HG02973 (cell line): Measurements from ENCODE around the gene CCT5.
A peak's percentile ranks its signal among the peaks of the same experiment; 100 is the strongest.

Experiments
- ATAC-seq: cut with Tn5 transposase; IDR thresholded peaks from one replicate; pipeline ENCODE4 v1.9.1; 2021; ENCODE audit warnings: moderate library complexity; ENCODE audit not compliant: unreplicated experiment

The CCT5 gene

GRCh38 chr5:10249948-10250805, at the start of gene CCT5:
CCT5 (plus strand) TSS chr5:10250280; CDS start chr5:10250341, 61 bp downstream.
- ATAC-seq: peak; percentile 70

DNA sequence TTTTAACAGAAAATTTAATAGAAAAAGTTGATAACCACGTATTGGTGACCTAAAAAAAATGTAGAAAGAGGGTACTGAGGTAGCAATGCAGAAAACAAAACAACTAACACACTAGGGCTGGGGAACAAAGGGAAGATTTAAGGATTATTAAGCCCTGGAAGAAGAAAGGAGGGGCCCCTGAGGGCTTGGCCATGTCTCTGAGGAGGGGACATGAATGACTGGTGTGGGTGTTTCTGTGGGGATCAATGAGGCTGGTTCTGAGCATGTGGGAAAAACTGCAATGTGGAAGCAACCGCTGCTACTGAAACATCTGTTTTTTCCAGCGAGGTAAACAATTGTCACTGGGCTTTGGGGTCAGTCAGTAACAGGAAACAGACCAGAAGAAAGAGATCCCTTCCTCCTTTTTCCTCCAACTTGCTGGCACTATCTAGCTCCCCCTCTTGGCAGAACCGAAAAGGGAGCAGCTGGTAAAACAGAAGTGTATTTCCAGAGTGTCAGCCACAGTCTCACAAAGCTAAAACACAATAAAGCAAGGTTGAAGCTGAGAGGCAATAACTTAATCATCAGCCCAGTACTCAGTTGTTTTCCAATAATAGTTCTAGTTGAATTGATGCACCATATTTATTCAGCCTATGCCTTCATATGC, 48.7 kb upstream of the CCT5 start:
- no peak for ATAC-seq

DNA sequence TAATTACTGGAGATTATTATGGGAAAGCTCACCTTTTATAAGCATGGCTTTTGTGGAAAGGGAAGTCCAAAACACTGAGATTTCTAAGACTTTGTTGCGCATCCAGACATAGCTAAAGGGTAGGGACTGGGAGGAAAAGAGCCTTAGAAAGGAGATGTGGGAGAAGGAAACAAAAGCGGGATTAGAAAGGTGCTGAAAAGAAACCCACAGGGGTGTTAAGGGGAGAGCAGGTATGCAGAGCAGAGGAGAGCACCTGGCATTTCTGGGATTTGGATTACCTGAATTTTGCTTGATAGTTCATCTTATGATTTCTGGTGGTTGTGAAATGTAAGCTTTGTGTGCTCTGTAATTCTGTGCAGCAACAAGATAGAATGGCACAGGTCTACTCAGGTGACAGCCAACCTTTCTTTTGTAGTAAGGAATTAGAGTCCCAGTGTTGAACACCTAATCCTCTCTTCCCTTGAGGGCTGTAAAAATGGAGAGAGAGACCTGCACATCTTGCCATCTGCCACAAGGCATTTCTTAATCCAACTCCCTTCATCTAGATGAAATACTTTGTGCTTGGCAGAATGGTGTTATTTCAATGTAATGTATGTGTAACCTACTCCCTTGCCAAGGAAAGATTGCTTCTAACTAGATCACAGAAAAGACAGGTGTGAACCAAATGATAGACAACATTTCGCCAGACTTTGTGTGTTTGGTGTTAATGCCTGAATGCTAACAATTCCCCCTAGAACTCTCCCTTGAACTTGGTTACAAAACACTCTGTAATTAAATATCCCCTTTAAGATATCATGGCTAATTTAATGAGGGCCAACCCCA, 47.8 kb upstream of the CCT5 start:
- ATAC-seq: no peak

- no peak for ATAC-seq
Measured at GRCh38 chr5:10209004-10209403, 41.1 kb upstream of the CCT5 start.

- no peak for ATAC-seq
Measured at GRCh38 chr5:10213316-10213715, 36.8 kb upstream of the CCT5 start.

- ATAC-seq: no peak
Measured at GRCh38 chr5:10214041-10214440, 36.0 kb upstream of the CCT5 start.

DNA sequence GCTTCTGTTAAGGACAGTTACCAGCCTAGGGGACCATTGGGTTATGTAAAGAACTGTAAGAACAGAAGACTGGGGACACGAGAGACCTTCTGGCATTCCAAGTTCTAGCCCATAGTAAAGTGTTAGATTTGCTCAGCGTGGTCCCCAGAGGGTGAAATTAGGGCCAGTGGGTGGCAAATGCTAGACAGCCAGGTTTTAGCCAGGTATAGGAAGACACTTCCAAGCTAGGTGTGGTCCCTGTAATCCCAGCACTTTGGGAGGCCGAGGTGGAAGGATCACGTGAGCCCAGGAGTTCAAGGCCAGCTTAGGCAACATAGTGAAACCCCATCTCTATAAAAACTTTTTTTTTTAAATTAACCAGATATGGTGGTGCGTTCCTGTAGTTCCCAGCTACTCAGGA, 34.7 kb upstream of the CCT5 start:
- no peak for ATAC-seq

GRCh38 chr5:10216107-10216506, 34.0 kb upstream of the CCT5 start:
- ATAC-seq: no peak

- ATAC-seq: no peak
Measured at GRCh38 chr5:10218658-10219057, 31.4 kb upstream of the CCT5 start.

DNA sequence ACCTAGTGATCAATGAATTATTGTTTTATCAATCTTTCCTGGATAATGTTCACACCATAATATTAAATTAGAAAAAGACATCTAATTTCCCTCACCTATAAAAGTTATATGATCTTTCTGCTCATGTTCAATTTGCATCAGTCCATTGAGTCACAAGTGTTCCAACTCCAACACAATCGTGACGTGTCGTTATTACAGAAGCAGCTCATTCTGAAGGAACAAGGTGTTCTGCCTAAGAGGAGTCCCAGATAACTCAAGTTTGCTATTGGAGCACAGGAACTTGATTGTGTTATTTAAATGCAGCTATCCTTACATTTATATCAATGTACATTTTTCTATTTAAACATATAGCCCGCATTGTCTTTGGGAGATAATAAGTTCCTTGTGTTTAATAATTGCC, 31.0 kb upstream of the CCT5 start:
- ATAC-seq: no peak

DNA sequence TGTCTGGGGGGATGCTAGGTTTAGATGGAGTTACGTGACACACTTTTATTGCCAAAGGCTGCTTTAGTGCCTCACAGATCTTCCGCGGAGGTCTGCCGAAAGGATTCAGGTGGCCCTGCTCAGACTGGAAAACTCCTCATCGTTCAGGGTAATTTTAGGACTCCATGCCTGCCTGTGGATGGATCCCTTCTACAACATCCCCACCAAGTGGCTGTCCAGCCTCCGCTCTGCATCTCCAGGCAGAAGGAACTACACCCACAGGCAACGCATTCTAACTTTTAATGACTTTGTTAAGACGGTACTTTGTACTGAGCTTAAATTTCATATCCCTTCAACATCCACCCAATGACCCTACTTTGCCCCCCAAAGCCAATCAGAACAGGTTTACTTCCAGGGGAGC, 29.8 kb upstream of the CCT5 start:
- no peak for ATAC-seq

GRCh38 chr5:10222326-10222725, 27.8 kb upstream of the CCT5 start:
- no peak for ATAC-seq

DNA sequence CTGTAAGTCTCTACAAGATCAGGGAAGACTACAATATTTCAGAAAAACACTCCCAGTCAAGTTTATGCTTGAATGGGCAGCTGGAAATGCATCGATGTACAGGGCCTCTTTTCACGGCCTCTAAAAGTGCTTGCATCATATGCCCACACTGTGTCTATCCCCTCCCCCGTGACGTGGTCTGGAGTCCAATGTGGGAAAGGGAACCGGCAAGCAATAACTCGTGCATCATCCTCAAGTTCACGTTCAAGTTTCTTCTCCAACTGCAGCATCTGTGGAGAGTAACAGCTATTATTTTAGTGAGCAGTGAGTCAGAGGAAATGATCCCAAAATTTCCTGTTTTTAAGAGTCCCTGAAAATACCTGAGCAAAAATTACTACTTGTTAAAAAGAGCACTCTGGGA, 22.7 kb upstream of the CCT5 start:
- ATAC-seq: no peak

DNA sequence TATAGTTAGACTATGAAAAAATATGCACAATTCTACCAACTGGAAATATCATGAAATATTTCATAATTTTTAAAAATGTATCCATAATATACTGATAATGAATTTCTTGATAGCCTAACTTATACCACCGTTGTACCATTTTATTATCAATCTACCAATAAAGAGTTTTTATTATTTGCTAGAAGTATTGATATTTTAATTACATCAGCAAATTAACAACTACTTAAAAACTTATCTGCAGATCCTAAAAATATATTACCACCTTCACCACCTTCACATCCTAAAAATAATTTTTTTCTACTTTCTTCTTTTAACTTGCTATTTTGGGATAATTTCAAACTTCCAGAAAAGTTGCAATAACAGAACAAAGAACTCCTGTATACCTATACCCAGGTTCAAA, 21.8 kb upstream of the CCT5 start:
- ATAC-seq: no peak

DNA sequence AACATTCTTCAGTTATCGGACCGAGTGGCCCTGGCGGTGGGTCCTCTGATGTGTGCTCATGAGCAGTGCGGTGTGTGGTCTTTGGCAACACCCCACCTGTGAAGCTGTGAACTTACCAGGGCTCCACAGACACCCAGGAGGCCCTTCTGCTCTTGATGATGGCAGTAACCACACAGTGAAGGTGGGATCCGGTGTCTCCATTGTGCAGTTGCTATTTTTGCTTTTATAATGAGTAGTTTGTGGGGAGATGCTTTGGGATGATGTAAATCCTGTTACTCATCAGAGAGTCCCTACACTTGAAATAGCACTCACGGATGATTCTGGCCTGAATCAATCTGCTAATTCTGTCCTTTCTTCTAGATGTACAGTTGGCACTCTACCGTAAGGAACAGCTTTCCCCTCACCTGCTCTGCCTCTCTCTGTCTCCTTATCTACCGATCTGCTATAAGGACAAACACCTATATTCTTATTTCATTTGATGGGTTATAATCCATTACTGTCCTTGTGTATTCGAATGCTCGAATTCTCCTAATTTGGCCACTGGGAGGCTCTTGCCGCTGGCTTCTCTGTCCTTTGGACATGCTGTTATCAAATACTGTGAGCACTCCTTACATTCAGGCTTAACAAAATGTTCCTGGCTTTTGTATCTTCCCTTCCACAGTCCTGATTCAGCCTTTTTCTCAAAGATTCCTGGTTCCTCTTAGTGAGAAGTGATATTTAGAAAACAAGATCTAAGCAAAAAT, 20.6 kb upstream of the CCT5 start:
- ATAC-seq: no peak

DNA sequence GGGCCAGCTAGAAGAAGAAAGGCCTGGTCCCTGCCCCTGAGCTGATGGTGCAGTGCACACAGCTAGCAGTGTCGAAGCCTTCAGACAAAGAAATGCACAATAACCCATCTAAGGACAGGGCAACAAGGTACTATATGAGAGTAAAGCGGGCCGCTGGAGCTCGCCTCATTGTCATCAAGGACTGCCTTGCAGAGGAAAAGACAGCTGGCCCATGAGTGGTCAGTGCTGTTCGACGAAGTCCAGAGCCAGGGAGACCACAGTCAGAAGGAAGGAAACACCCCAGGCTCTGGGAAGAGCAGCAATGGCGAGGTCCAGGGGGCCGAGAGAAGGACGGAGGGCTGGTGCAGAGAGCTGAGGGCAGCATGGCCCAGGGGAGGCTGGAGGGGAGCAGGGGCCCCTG, 17.7 kb upstream of the CCT5 start:
- ATAC-seq: no peak

DNA sequence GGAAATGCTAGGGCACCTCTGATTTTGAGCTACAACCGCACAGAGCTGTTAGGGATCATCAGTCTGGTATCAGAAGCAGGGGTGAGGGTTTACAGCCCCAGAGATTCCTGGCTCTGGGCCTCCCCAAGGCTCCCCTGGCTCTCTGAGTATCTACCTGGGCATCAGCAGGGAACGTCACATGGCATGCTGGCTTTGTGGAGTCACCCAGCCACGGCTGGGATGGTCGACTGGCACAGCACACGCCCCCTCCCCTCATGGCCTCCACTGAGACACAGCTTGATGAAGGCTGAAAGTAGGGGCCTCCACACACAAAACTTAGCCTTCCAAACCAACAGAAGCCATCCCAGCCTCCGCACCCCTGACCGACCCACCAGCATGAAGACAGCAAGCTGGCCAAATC, 17.1 kb upstream of the CCT5 start:
- ATAC-seq: no peak

- ATAC-seq: no peak
Measured at GRCh38 chr5:10233505-10233904, 16.6 kb upstream of the CCT5 start.

DNA sequence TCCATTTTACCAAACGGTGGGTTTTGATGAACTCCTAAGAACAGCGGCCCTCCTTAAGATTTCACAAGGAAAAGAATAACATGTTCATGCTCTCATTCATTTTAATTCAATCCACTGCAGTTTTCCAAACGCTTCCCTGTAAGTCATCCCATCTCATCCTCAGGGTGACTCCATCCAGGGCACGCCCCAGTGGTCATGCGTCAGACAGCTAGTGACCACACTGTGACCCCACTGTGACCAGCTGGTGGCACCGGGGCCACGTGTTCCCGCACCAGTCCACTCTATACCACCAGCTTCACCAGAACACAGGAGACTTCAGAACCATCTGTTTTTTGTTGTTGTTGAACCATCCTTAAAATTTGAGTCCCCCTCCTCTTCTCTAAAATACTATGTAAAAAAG, 14.7 kb upstream of the CCT5 start:
- no peak for ATAC-seq

- no peak for ATAC-seq
Measured at GRCh38 chr5:10243660-10244240, 6.3 kb upstream of the CCT5 start.
